ENCODE data around the gene FRMPD1. TPM values are rescaled to one million over a fixed set of nuclear protein-coding genes. Genes with fewer than 3 reads are reported as not detected.
A peak's percentile ranks its signal among the peaks of the same experiment; 100 is the strongest.

FRMPD1 gene
- total RNA-seq, 3 donors from 2014 or later = 0.09 to 1.1 TPM; not detected in 1

DNA sequence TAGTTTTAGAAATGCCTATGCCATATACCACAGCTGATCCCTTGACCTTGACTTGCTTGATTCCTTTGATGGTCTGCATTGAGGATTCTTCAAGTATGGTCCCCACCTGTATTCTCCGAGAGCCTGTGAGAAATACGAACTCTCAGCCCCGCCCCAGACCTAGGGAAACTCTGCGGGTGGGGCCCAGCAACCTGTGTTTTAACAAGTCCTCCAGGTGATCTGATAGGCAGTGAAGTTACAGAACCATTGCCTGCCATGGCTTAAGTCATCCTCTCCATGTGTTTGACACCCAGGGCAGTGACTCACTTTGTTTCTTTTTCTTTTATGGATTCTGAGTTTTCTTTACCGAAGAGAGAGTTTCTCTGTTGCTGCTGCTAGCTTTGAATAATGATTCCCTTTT, 18.5 kb downstream of the FRMPD1 start:
- intact Hi-C loops (cut with DNase I, micrococcal nuclease) = no loop called here
- H3K4me1 ChIP-seq (ENCODE audit: low read depth) = no peaks in the 10 kb centered on the region
- peak; percentile 33 for ATAC-seq
- H3K9me3 ChIP-seq = no peaks in the 10 kb centered on the region
- no peak for DNase-seq
- H3K4me3 ChIP-seq = no peak overlapping the region
- TF ChIP-seq, protein P1, sequence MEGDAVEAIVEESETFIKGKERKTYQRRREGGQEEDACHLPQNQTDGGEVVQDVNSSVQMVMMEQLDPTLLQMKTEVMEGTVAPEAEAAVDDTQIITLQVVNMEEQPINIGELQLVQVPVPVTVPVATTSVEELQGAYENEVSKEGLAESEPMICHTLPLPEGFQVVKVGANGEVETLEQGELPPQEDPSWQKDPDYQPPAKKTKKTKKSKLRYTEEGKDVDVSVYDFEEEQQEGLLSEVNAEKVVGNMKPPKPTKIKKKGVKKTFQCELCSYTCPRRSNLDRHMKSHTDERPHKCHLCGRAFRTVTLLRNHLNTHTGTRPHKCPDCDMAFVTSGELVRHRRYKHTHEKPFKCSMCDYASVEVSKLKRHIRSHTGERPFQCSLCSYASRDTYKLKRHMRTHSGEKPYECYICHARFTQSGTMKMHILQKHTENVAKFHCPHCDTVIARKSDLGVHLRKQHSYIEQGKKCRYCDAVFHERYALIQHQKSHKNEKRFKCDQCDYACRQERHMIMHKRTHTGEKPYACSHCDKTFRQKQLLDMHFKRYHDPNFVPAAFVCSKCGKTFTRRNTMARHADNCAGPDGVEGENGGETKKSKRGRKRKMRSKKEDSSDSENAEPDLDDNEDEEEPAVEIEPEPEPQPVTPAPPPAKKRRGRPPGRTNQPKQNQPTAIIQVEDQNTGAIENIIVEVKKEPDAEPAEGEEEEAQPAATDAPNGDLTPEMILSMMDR (IDR thresholded peaks at IDR 0.05) = no peak
- H3K36me3 ChIP-seq (ENCODE audit: low read depth) = no peaks in the 10 kb centered on the region

DNA sequence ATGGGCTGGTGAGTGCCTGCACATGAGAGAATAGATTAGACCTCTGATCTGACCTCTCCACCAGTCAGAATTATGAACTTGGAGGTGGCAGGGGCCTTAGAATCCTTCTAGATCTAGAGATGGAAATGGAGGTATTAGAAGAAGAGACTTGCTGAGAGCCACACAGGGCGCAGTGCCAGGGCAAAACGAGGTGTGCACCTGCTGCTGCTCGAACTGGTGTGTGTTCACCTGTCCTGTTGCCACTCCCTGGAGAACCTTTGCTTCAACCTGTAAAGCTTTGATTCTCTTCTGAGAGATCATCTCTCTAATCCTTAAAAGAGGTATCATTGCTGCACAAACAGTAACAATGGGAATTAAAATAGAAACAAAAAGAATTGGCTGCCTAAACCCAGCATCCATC, 24.9 kb downstream of the FRMPD1 start:
- H3K36me3 ChIP-seq (ENCODE audit: low read depth) = no peaks in the 10 kb centered on the region
- ATAC-seq = peak; percentile 79
- H3K9me3 ChIP-seq = no peaks in the 10 kb centered on the region
- TF ChIP-seq, protein P1 (IDR thresholded peaks at IDR 0.05) = no peak
- H3K4me1 ChIP-seq (ENCODE audit: low read depth) = no peaks in the 10 kb centered on the region
- peak; percentile 46 to 62 (median 50) for DNase-seq
- intact Hi-C loops (cut with DNase I, micrococcal nuclease) = no loop called here
- no peak overlapping the region for H3K4me3 ChIP-seq

DNA sequence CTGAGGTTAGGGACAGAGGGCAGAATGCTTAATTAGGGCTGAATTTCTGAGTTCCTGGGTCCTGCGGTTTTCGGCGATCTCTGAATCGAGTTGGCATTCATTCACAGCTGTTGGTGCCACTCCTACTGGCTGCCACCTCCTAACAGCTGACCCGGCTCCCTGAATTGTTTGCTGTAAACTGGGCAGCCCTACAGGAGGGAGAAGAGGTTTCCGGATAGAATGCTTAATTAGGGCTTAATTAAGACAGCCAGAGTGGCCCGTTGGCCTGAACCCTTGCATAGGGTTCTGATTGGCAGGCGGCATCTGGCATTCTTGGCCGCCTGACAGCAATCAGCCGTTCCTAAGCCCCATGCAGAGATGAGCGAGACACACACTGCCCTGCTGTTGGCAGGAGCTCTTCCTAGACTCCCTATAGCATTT, 25.7 kb downstream of the FRMPD1 start:
- TF ChIP-seq, protein P1 (IDR thresholded peaks at IDR 0.05) = no peak
- ATAC-seq = peak; percentile 65
- Histone ChIP-seq H3K36me3 (ENCODE audit: low read depth) (no peaks in the 10 kb centered on the region), H3K4me3 (no peak overlapping the region), H3K4me1 (ENCODE audit: low read depth) (no peaks in the 10 kb centered on the region), H3K9me3 (no peaks in the 10 kb centered on the region)
- intact Hi-C loops (cut with DNase I, micrococcal nuclease) = no loop called here
- DNase-seq = peak in 1 of 3 donors; percentile 2

DNA sequence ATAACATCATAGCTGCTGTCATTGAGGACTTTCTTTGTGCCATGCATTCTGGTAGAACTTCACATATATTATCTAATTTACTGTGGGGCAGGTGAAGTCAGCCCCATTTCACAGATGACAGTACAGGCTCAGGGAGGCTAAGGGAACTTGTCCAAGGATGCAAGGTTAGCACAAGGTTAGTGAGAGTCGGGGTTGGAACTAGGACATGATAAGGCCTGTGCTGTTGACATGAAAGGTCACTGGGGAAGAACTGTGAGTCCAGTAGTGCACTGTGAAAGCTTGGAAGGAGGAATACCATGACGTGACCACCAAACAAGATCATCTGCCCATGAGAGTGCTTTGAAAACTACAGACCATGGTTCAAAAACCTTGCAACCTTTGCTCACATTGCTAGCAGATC, 26.7 kb downstream of the FRMPD1 start:
- Histone ChIP-seq H3K9me3 (no peaks in the 10 kb centered on the region), H3K36me3 (ENCODE audit: low read depth) (no peaks in the 10 kb centered on the region), H3K4me3 (no peak overlapping the region), H3K4me1 (ENCODE audit: low read depth) (no peaks in the 10 kb centered on the region)
- DNase-seq (no peak), ATAC-seq (no peak)
- TF ChIP-seq, protein P1 (IDR thresholded peaks at IDR 0.05) = no peak
- intact Hi-C loops (cut with DNase I, micrococcal nuclease) = no loop called here

DNA sequence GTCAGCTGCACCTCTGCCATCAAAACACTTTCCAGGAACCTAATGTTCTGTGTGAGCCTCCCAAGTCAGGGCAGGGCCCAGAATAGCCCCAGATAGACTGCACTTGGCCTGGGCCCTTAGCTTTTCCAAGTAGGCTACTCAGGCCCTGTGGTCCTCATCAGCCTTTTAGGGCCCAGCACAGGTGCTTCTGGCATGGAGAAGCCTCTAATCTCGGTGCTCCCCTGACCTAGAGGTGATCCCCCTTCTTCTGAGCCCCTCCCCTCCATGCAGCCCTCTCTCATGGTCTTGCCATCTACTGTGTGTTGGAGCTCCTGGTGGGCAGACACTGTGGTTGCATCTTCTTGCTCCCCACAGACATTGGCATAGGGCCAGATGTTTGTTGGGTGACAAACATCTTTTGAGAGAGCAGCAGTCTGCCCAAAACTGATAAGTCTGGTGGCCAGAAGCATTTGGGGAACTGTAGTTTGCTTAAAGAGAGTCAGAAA, 28.1 kb downstream of the FRMPD1 start:
- intact Hi-C loops (cut with DNase I, micrococcal nuclease) = no loop called here
- H3K4me3 ChIP-seq = no peak overlapping the region
- TF ChIP-seq, protein P1 (IDR thresholded peaks at IDR 0.05) = no peak
- DNase-seq = no peak
- no peaks in the 10 kb centered on the region for H3K4me1 ChIP-seq (ENCODE audit: low read depth)
- no peak for ATAC-seq
- H3K9me3 ChIP-seq = no peaks in the 10 kb centered on the region
- no peaks in the 10 kb centered on the region for H3K36me3 ChIP-seq (ENCODE audit: low read depth)

Measured in mucosa of descending colon (tissue), 3 donors.